HUES48 (cell line): ENCODE measurements around the gene FUOM.

ENCODE experiments used
- H3K27ac ChIP-seq: one replicate; pipeline ENCODE4 v1.7.0; 2013; ENCODE audit warnings: low read depth, low read length, inconsistent platforms
- H3K27me3 ChIP-seq: 2 replicates; pipeline ENCODE4 v1.6.1; 2013; ENCODE audit warnings: mild to moderate bottlenecking, low read length; ENCODE audit not compliant: control insufficient read depth, insufficient read depth
- H3K36me3 ChIP-seq: 2 replicates; pipeline ENCODE4 v1.6.1; 2013; ENCODE audit warnings: low read length; ENCODE audit not compliant: control insufficient read depth, insufficient read depth
- H3K4me1 ChIP-seq: 2 replicates; pipeline ENCODE4 v1.6.1; 2013; ENCODE audit warnings: mild to moderate bottlenecking, low read length; ENCODE audit not compliant: control insufficient read depth, insufficient read depth
- H3K4me3 ChIP-seq: 2 replicates; pipeline ENCODE4 v1.5.1; 2013; ENCODE audit warnings: mild to moderate bottlenecking, low read depth, low read length
- H3K9ac ChIP-seq: 2 replicates; pipeline ENCODE4 v1.6.1; 2013; ENCODE audit warnings: mild to moderate bottlenecking, low read depth, low read length, moderate library complexity
- H3K9me3 ChIP-seq: 2 replicates; pipeline ENCODE4 v1.6.1; 2013; ENCODE audit warnings: low read length; ENCODE audit not compliant: control insufficient read depth, insufficient read depth

FUOM gene

GRCh38 chr10:133355266-133355665 lies 2.6 kb downstream of the FUOM start:
- Histone ChIP-seq H3K27me3 (peaks cover 4% of the 10 kb centered on the region; the same call in 1 of the 2 replicates), H3K4me1 (no peaks in the 10 kb centered on the region; the same call in 1 of the 2 replicates), H3K27ac (no peak overlapping the region), H3K36me3 (0 out of 2 replicates have a peak, but pooled peaks cover 10% of the 10 kb centered on the region), H3K9ac (no peak overlapping the region), H3K4me3 (no peak overlapping the region), H3K9me3 (no peaks in the 10 kb centered on the region)

- Histone ChIP-seq H3K4me1 (no peaks in the 10 kb centered on the region; the same call in 1 of the 2 replicates), H3K9ac (no peak overlapping the region), H3K9me3 (no peaks in the 10 kb centered on the region), H3K4me3 (no peak overlapping the region), H3K36me3 (0 out of 2 replicates have a peak, but pooled peaks cover 10% of the 10 kb centered on the region), H3K27ac (no peak overlapping the region), H3K27me3 (no peaks in the 10 kb centered on the region)
These were observed 3.1 kb downstream of the FUOM start for GRCh38 chr10:133354672-133355240.

GRCh38 chr10:133353988-133354605 lies 3.7 kb downstream of the FUOM start:
- Histone ChIP-seq H3K27me3 (no peaks in the 10 kb centered on the region), H3K9me3 (no peaks in the 10 kb centered on the region), H3K36me3 (0 out of 2 replicates have a peak, but pooled peaks cover 10% of the 10 kb centered on the region), H3K4me1 (no peaks in the 10 kb centered on the region; the same call in 1 of the 2 replicates), H3K27ac (no peak overlapping the region), H3K4me3 (no peak overlapping the region), H3K9ac (no peak overlapping the region)

GRCh38 chr10:133353202-133353959 lies 4.4 kb downstream of the FUOM start:
- Histone ChIP-seq H3K9ac (no peak overlapping the region), H3K4me1 (no peaks in the 10 kb centered on the region; the same call in 1 of the 2 replicates), H3K36me3 (0 out of 2 replicates have a peak, but pooled peaks cover 10% of the 10 kb centered on the region), H3K9me3 (no peaks in the 10 kb centered on the region), H3K27ac (no peak overlapping the region), H3K4me3 (no peak overlapping the region), H3K27me3 (no peaks in the 10 kb centered on the region)

GRCh38 chr10:133351408-133352318 lies 6.2 kb downstream of the FUOM start:
- H3K27ac ChIP-seq: no peak overlapping the region
- H3K9ac ChIP-seq: no peak overlapping the region
- H3K27me3 ChIP-seq: no peaks in the 10 kb centered on the region
- no peaks in the 10 kb centered on the region for H3K9me3 ChIP-seq
- H3K4me3 ChIP-seq: no peak overlapping the region
- H3K4me1 ChIP-seq: no peaks in the 10 kb centered on the region; the same call in 1 of the 2 replicates
- 0 out of 2 replicates have a peak, but pooled peaks cover 10% of the 10 kb centered on the region for H3K36me3 ChIP-seq

- Histone ChIP-seq H3K4me1 (no peaks in the 10 kb centered on the region; the same call in 1 of the 2 replicates), H3K9ac (no peak overlapping the region), H3K27me3 (no peaks in the 10 kb centered on the region), H3K9me3 (no peaks in the 10 kb centered on the region), H3K4me3 (no peak overlapping the region), H3K36me3 (0 out of 2 replicates have a peak, but pooled peaks cover 7% of the 10 kb centered on the region), H3K27ac (no peak overlapping the region)
These were observed 6.9 kb downstream of the FUOM start for GRCh38 chr10:133350950-133351329.

- H3K36me3 ChIP-seq: 0 out of 2 replicates have a peak, but pooled peaks cover 1% of the 10 kb centered on the region
- no peaks in the 10 kb centered on the region; the same call in 1 of the 2 replicates for H3K4me1 ChIP-seq
- H3K9me3 ChIP-seq: no peaks in the 10 kb centered on the region
- no peaks in the 10 kb centered on the region for H3K27me3 ChIP-seq
- H3K4me3 ChIP-seq: no peak overlapping the region
- H3K9ac ChIP-seq: no peak overlapping the region
- no peak overlapping the region for H3K27ac ChIP-seq
These were observed 7.4 kb downstream of the FUOM start for GRCh38 chr10:133350283-133350949.

GRCh38 chr10:133349577-133350011 lies 8.2 kb downstream of the FUOM start:
- no peak overlapping the region for H3K27ac ChIP-seq
- H3K9ac ChIP-seq: no peak overlapping the region
- no peaks in the 10 kb centered on the region for H3K9me3 ChIP-seq
- no peaks in the 10 kb centered on the region for H3K36me3 ChIP-seq
- H3K4me1 ChIP-seq: no peaks in the 10 kb centered on the region; the same call in 1 of the 2 replicates
- no peaks in the 10 kb centered on the region for H3K27me3 ChIP-seq
- no peak overlapping the region for H3K4me3 ChIP-seq

- H3K27me3 ChIP-seq: no peaks in the 10 kb centered on the region
- no peak overlapping the region for H3K4me3 ChIP-seq
- no peaks in the 10 kb centered on the region; the same call in 1 of the 2 replicates for H3K4me1 ChIP-seq
- no peak overlapping the region for H3K27ac ChIP-seq
- no peak overlapping the region for H3K9ac ChIP-seq
- no peaks in the 10 kb centered on the region for H3K9me3 ChIP-seq
- H3K36me3 ChIP-seq: no peaks in the 10 kb centered on the region
These were observed 8.7 kb downstream of the FUOM start for GRCh38 chr10:133349160-133349568.
